Heart left ventricle (tissue), 16 donors: ENCODE data around the gene CCDC188. TPM values are rescaled to one million over a fixed set of nuclear protein-coding genes. Genes with fewer than 3 reads are reported as not detected.

Source experiments
- ATAC-seq, 4 donors: fragments of 200-7000 bp; cut with Tn5 transposase; one replicate each; pipeline ENCODE4 v1.9.1; 2020 to 2022; ENCODE audit warnings: moderate library complexity in 4 of 4, mild to moderate bottlenecking in 3 of 4, moderate number of reproducible peaks in 1 of 4
- DNase-seq, 5 donors: peaks; one replicate each; pipeline ENCODE4 v3.0.0-alpha.2; 2020
- H3K27ac ChIP-seq, 12 donors: fragments of 200-600 bp; sonication (generic) in 4 of 12; one replicate each; pipeline versions ENCODE4 v1.5.0 to v1.8.0; 2016 to 2022; ENCODE audit warnings: mild to moderate bottlenecking in 2 of 12
- H3K27me3 ChIP-seq, 9 donors: fragments of 200-600 bp; sonication (generic) in 2 of 9; one replicate each; pipeline versions ENCODE4 v1.5.1 to v1.8.0; 2016 to 2022; ENCODE audit warnings: mild to moderate bottlenecking in 3 of 9
- H3K36me3 ChIP-seq, 9 donors: fragments of 200-600 bp; sonication (generic) in 2 of 9; one replicate each; pipeline versions ENCODE4 v1.5.0 to v1.8.0; 2018 to 2022; ENCODE audit warnings: mild to moderate bottlenecking in 2 of 9
- H3K4me1 ChIP-seq, 12 donors: fragments of 200-600 bp; sonication (generic) in 4 of 12; one replicate each; pipeline versions ENCODE4 v1.5.0 to v1.8.0; 2016 to 2022; ENCODE audit warnings: mild to moderate bottlenecking in 3 of 12
- H3K4me3 ChIP-seq, 12 donors: fragments of 200-600 bp; sonication (generic) in 4 of 12; one replicate each; pipeline versions ENCODE4 v1.5.0 to v1.8.0; 2017 to 2022; ENCODE audit warnings: mild to moderate bottlenecking in 9 of 12, moderate library complexity in 4 of 12
- H3K9me3 ChIP-seq, 12 donors: fragments of 200-600 bp; sonication (generic) in 4 of 12; one replicate each; pipeline versions ENCODE4 v1.5.0 to v1.8.0; 2016 to 2022; ENCODE audit warnings: mild to moderate bottlenecking in 1 of 12
- POLR2A ChIP-seq, 2 donors: fragments of 450-650 bp; IDR thresholded peaks; one replicate each; pipeline ENCODE4 v1.6.1; 2017; ENCODE audit warnings: antibody characterized with exemption in 2 of 2, mild to moderate bottlenecking in 2 of 2, moderate library complexity in 2 of 2
- WGBS, 4 donors: extraction: QIAGEN DNeasy Blood & Tissue Kit in 2 of 4; methylation state at CpG; one replicate each; pipeline versions ENCODE4 v1.1.5 to v1.1.7; 2013 to 2018; 5-methylcytosine and 5-hydroxymethylcytosine counted together
- intact Hi-C, 10 donors: fragments of 100-400 bp; cut with DNase I; formaldehyde crosslinking; loops; one replicate each; pipeline versions ENCODE4 v1.11.1 to v1.14.2; 2022
- polyA plus RNA-seq, 2 donors: library from polyadenylated mRNA; stranded (reverse); fragments of 200-250 nt; gene quantifications; one replicate each; pipeline ENCODE4 v1.2.3, GENCODE V29; 2013
- total RNA-seq, 9 donors: library from RNA; depleted of rRNA in 2 of 9; stranded (reverse); fragments of >200 nt in 2 of 9; fragmentation: NEBNext Ultra II Directional in 3 of 9; extraction: Animal tissue kit (Norgen Biotek cat#: 25700) in 3 of 9; gene quantifications; one replicate each; pipeline versions ENCODE4 v1.1.0 to v1.2.4, GENCODE V29; 2016 to 2023
- TF ChIP-seq, protein P1 (sequence below), 12 donors: fragments of 200-600 bp; sonication (generic) in 4 of 12; IDR thresholded peaks; one replicate each; pipeline versions ENCODE4 v1.5.0 to v1.8.0; 2018 to 2022; ENCODE audit warnings: antibody characterized with exemption in 12 of 12, mild to moderate bottlenecking in 5 of 12
- donor health status: ischemic (EF 13 %, LVEDD 7.1; RV severe dilation, severe dysfunction).
- donor health status: healthy with polysubstance abuse.
- donor health status: DM: no; HTN: yes; CAD: no.
- donor health status: DM: no; HTN: no; CAD: no.
- donor health status: ischemic (EF 25% LVEDD 6.9; RV normal size, moderate dysfunction).
- donor health status: ischemic (EF 25% LVEDD 5.7; RV mildly dilated, moderate dysfunction).
- donor health status: healthy.
- donor health status: DM: yes; HTN: yes; CAD: no.
- donor health status: ischemic (EF 35%, LVEDD 5.7; RV mildly dilated, moderate dysfunction).
- donor health status: nonischemic (EF 11% LVEDD 7.7; RV severe dilation, severe dysfunction).
- donor health status: DM: yes; HTN: yes; CAD: no.
- donor health status: PGD.
- donor health status: ischemic (EF 29% LVEDD 5.4; RV normal size, mild dysfunction).
- donor health status: nonischemic (EF 23%, LVEDD 6.1; RV moderate dilation, normal function).

CCDC188 gene
- total and polyA plus RNA-seq, 11 donors: 0.17 to 1.0 (median 0.50) TPM; not detected in 4

DNA sequence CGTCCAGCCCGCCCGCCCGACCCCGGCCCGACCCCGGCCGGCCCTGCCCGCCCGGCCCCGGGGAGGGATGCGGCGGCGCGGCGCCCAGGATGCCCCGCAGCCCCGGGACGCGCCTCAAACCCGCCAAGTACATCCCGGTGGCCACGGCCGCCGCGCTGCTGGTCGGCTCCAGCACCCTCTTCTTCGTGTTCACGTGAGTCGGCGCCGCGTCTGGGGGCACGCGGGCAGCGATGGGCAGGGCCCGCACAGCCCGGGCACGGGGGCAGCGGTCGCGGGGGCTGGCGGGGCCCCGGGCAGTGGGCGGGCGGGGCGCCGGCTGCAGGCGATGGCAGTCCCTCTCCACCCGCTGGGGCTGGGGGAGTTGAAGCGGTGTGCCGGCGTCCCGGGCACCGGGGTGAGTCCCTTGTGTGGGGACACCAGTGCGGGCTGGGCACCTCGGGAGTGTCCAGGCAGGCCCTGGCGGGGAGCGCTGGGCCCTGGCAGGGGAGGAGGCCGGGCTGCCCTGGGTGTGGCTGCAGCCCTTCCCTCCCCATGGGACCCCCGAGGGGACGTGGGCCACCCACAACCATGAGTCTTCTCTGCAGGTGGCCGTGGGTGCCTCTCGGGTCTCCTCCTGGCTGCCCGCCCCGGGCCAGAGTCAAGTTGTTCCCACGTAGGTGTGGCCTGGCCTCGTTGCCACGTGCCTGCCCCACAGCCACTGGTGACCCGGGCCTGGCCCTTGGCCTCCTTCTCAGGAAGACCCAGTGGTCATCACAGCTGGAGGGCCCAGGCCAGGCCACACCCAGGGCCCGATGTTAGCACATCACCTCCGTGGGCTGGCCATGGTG, 18.8 kb downstream of the CCDC188 start:
- TF ChIP-seq, protein P1, sequence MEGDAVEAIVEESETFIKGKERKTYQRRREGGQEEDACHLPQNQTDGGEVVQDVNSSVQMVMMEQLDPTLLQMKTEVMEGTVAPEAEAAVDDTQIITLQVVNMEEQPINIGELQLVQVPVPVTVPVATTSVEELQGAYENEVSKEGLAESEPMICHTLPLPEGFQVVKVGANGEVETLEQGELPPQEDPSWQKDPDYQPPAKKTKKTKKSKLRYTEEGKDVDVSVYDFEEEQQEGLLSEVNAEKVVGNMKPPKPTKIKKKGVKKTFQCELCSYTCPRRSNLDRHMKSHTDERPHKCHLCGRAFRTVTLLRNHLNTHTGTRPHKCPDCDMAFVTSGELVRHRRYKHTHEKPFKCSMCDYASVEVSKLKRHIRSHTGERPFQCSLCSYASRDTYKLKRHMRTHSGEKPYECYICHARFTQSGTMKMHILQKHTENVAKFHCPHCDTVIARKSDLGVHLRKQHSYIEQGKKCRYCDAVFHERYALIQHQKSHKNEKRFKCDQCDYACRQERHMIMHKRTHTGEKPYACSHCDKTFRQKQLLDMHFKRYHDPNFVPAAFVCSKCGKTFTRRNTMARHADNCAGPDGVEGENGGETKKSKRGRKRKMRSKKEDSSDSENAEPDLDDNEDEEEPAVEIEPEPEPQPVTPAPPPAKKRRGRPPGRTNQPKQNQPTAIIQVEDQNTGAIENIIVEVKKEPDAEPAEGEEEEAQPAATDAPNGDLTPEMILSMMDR (IDR thresholded peaks at IDR 0.05): no peak
- TF ChIP-seq POLR2A (IDR thresholded peaks at IDR 0.05): no peak
- WGBS, 4 donors: 0 to 1% (median 1%) methylated on average over 11 to 72 of the region's 72 CpGs
- ATAC-seq: peak in 1 of 4 donors; percentile 3
- H3K9me3 ChIP-seq: no peaks in the 10 kb centered on the region
- DNase-seq: peak in 2 of 5 donors; percentile 56 to 66
- H3K36me3 ChIP-seq: peaks cover 0 to 8% (median 5%) of the 10 kb centered on the region in 9 donors
- intact Hi-C loops: loop anchor here in 1 of 10 donors (5.0 kb wide), 1 partner anchor 115 kb away; the partner anchor contains the start of gene ARVCF
- H3K27ac ChIP-seq: peak overlapping the region in 11 of 12 donors; percentile 28 to 100 (median 73)
- H3K27me3 ChIP-seq: no peaks in the 10 kb centered on the region
- peaks cover 16 to 62% (median 49%) of the 10 kb centered on the region in 12 donors for H3K4me1 ChIP-seq
- H3K4me3 ChIP-seq: peak overlapping the region; percentile 76 to 100 (median 98)

GRCh38 chr22:20131597-20131858, 19.3 kb downstream of the CCDC188 start, which contains the start of gene ZDHHC8:
Gene ZDHHC8 (plus strand): TSS chr22:20131804. CDS start chr22:20131948, 144 bp downstream.
- peak in 3 of 5 donors; percentile 48 to 60 (median 59) for DNase-seq
- Histone ChIP-seq H3K4me3 (peak within 1 kb of the TSS; percentile 88 to 100 (median 99)), H3K9me3 (no peaks in the 10 kb centered on the region), H3K36me3 (peaks cover 0 to 13% (median 9%) of the 10 kb centered on the region in 9 donors), H3K4me1 (peaks cover 11 to 57% (median 43%) of the 10 kb centered on the region in 12 donors), H3K27ac (peak within 1 kb of the TSS; percentile 94 to 100 (median 98)), H3K27me3 (no peaks in the 10 kb centered on the region)
- WGBS, 4 donors: 0 to 1% methylated on average over 42 to 43 of the region's 43 CpGs; no CpG with 5 or more reads in 2 of the 4 donors
- TF ChIP-seq, protein P1 (IDR thresholded peaks at IDR 0.05): no peak
- TF ChIP-seq POLR2A (IDR thresholded peaks at IDR 0.05): no peak
- intact Hi-C loops: loop anchor here in 1 of 10 donors (5.0 kb wide), 1 partner anchor 114 kb away; the partner anchor contains the start of gene ARVCF
- ATAC-seq: peak in 3 of 4 donors; percentile 37 to 64 (median 51)

- Histone ChIP-seq H3K4me1 (peaks cover 6 to 51% (median 38%) of the 10 kb centered on the region in 12 donors), H3K9me3 (no peaks in the 10 kb centered on the region), H3K27me3 (no peaks in the 10 kb centered on the region), H3K36me3 (peaks cover 0 to 19% (median 15%) of the 10 kb centered on the region in 9 donors), H3K4me3 (peak overlapping the region; percentile 88 to 100 (median 99)), H3K27ac (peak overlapping the region; percentile 94 to 100 (median 98))
- ATAC-seq: peak; percentile 72 to 90 (median 86)
- TF ChIP-seq POLR2A (IDR thresholded peaks at IDR 0.05): peak in 1 of 2 donors; percentile 27
- TF ChIP-seq, protein P1 (IDR thresholded peaks at IDR 0.05): no peak
- intact Hi-C loops: loop anchor here in 1 of 10 donors (5.0 kb wide), 1 partner anchor 114 kb away; the partner anchor contains the start of gene ARVCF
- 5 to 8% (median 6%) methylated on average over 15 to 70 of the region's 70 CpGs for WGBS, 4 donors
- peak; percentile 91 to 96 (median 93) for DNase-seq
Measured at GRCh38 chr22:20130731-20131596, 19.9 kb downstream of the CCDC188 start.
